ENCODE results near the gene LUC7L2.

DNA sequence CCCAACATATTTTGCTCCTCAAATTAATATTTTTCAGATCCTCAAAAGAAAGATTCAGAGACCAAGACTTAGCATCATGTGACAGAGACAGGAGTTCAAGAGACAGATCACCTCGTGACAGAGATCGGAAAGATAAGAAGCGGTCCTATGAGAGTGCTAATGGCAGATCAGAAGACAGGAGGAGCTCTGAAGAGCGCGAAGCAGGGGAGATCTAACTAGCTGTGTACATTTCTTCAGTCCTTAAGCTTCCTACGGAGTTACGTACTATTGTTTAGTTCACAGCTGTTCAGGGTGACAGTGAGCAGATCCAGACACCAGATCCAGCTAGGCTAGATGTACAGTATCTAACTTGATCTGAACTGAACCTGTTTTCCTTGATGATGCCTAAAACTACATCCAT is 62.4 kb downstream of the LUC7L2 start:
- TF ChIP-seq, protein P1, sequence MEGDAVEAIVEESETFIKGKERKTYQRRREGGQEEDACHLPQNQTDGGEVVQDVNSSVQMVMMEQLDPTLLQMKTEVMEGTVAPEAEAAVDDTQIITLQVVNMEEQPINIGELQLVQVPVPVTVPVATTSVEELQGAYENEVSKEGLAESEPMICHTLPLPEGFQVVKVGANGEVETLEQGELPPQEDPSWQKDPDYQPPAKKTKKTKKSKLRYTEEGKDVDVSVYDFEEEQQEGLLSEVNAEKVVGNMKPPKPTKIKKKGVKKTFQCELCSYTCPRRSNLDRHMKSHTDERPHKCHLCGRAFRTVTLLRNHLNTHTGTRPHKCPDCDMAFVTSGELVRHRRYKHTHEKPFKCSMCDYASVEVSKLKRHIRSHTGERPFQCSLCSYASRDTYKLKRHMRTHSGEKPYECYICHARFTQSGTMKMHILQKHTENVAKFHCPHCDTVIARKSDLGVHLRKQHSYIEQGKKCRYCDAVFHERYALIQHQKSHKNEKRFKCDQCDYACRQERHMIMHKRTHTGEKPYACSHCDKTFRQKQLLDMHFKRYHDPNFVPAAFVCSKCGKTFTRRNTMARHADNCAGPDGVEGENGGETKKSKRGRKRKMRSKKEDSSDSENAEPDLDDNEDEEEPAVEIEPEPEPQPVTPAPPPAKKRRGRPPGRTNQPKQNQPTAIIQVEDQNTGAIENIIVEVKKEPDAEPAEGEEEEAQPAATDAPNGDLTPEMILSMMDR (optimal IDR thresholded peaks at IDR 0.05 in 1 of 3, IDR thresholded peaks at IDR 0.05 in 1 of 3, conservative IDR thresholded peaks at IDR 0.05 in 1 of 3; ENCODE audit: extremely low read depth in 1 of 3, insufficient read depth in 2 of 3, low read length in 3 of 3), result no peak
- no peak for TF ChIP-seq EZH2 (IDR thresholded peaks at IDR 0.05; ENCODE audit: low read length)
